Liver (tissue), 9 donors: Measurements from ENCODE around the gene ALS2CL. TPM values are rescaled to one million over a fixed set of nuclear protein-coding genes. Genes with fewer than 3 reads are reported as not detected.

Source experiments
- DNase-seq: peaks from one replicate; pipeline ENCODE4 v3.0.0-alpha.2; 2017; ENCODE audit warnings: low spot score
- H3K27ac ChIP-seq, 2 donors: one replicate each; pipeline ENCODE4 v1.7.0; 2013; ENCODE audit warnings: inconsistent platforms in 2 of 2, low read length in 2 of 2, control low read depth in 1 of 2, low read depth in 1 of 2, mild to moderate bottlenecking in 1 of 2
- H3K27me3 ChIP-seq, 4 donors: one replicate each; pipeline versions ENCODE4 v1.6.1 to v1.7.0; 2013; ENCODE audit warnings: low read length in 3 of 4, inconsistent platforms in 1 of 4, mild to moderate bottlenecking in 1 of 4, moderate library complexity in 1 of 4; ENCODE audit not compliant: control insufficient read depth in 4 of 4, insufficient read depth in 4 of 4
- H3K36me3 ChIP-seq, 4 donors: one replicate each; pipeline versions ENCODE4 v1.6.1 to v1.7.0; 2013; ENCODE audit warnings: low read length in 3 of 4, mild to moderate bottlenecking in 3 of 4, low read depth in 1 of 4, moderate library complexity in 1 of 4; ENCODE audit not compliant: control insufficient read depth in 4 of 4, insufficient read depth in 3 of 4
- H3K4me1 ChIP-seq, 4 donors: one replicate each; pipeline versions ENCODE4 v1.6.1 to v1.7.0; 2013; ENCODE audit warnings: low read length in 3 of 4, mild to moderate bottlenecking in 3 of 4, moderate library complexity in 1 of 4; ENCODE audit not compliant: control insufficient read depth in 4 of 4, insufficient read depth in 4 of 4
- H3K4me3 ChIP-seq, 3 donors: one replicate each; pipeline versions ENCODE4 v1.6.1 to v1.7.0; 2013; ENCODE audit warnings: low read length in 3 of 3, control low read depth in 1 of 3, low read depth in 1 of 3, mild to moderate bottlenecking in 1 of 3
- H3K9ac ChIP-seq, 2 donors: one replicate each; pipeline ENCODE4 v1.7.0; 2013; ENCODE audit warnings: low read length in 2 of 2, mild to moderate bottlenecking in 2 of 2, moderate library complexity in 2 of 2, control low read depth in 1 of 2, low read depth in 1 of 2
- H3K9me3 ChIP-seq, 4 donors: one replicate each; pipeline versions ENCODE4 v1.6.1 to v1.7.0; 2013; ENCODE audit warnings: low read length in 3 of 4; ENCODE audit not compliant: control insufficient read depth in 4 of 4
- EGR1 ChIP-seq, 2 donors: IDR thresholded peaks; 2 replicates each; pipeline ENCODE4 v1.6.1; 2016 to 2018; ENCODE audit warnings: antibody characterized with exemption in 2 of 2, low read depth in 2 of 2
- FOXA1 ChIP-seq: IDR thresholded peaks from 2 replicates; pipeline ENCODE4 v1.6.1; 2016; ENCODE audit warnings: antibody characterized with exemption
- GABPA ChIP-seq, 2 donors: IDR thresholded peaks in 1 of 2; conservative IDR thresholded peaks in 1 of 2; 2 replicates each; pipeline ENCODE4 v1.6.1; 2016; ENCODE audit warnings: antibody characterized with exemption in 2 of 2, mild to moderate bottlenecking in 1 of 2, moderate library complexity in 1 of 2
- HNF4A ChIP-seq, 2 donors: conservative IDR thresholded peaks; 2 replicates each; pipeline ENCODE4 v1.6.1; 2016; ENCODE audit warnings: antibody characterized with exemption in 2 of 2, mild to moderate bottlenecking in 2 of 2
- JUND ChIP-seq, 2 donors: IDR thresholded peaks; 2 replicates each; pipeline ENCODE4 v1.6.1; 2016; ENCODE audit warnings: antibody characterized with exemption in 2 of 2
- NR2F2 ChIP-seq: IDR thresholded peaks from 2 replicates; pipeline ENCODE4 v1.6.1; 2016; ENCODE audit warnings: antibody characterized with exemption
- RAD21 ChIP-seq, 2 donors: IDR thresholded peaks; 2 replicates each; pipeline ENCODE4 v1.6.1; 2016; ENCODE audit warnings: antibody characterized with exemption in 2 of 2, mild to moderate bottlenecking in 2 of 2
- REST ChIP-seq: IDR thresholded peaks from 2 replicates; pipeline ENCODE4 v1.6.1; 2016; ENCODE audit warnings: antibody characterized with exemption, mild to moderate bottlenecking
- RXRA ChIP-seq, 2 donors: IDR thresholded peaks; 2 replicates each; pipeline ENCODE4 v1.6.1; 2017 to 2018; ENCODE audit warnings: antibody characterized with exemption in 2 of 2, mild to moderate bottlenecking in 1 of 2
- SP1 ChIP-seq: IDR thresholded peaks from 2 replicates; pipeline ENCODE4 v1.6.1; 2018; ENCODE audit warnings: antibody characterized with exemption, mild to moderate bottlenecking
- TAF1 ChIP-seq: conservative IDR thresholded peaks from 2 replicates; pipeline ENCODE4 v1.6.1; 2016; ENCODE audit warnings: antibody characterized with exemption, mild to moderate bottlenecking
- YY1 ChIP-seq: IDR thresholded peaks from 2 replicates; pipeline ENCODE4 v1.6.1; 2016; ENCODE audit warnings: antibody characterized with exemption, mild to moderate bottlenecking
- ZBTB33 ChIP-seq: IDR thresholded peaks from 2 replicates; pipeline ENCODE4 v1.6.1; 2016; ENCODE audit warnings: antibody characterized with exemption
- WGBS: extraction: QIAGEN DNeasy Blood & Tissue Kit; methylation state at CpG from one replicate; pipeline ENCODE4 v1.1.7; 2013; 5-methylcytosine and 5-hydroxymethylcytosine counted together
- polyA plus RNA-seq, 2 donors: library from polyadenylated mRNA; stranded (reverse) in 1 of 2; unstranded in 1 of 2; fragments of 200-250 nt in 1 of 2; fragments of >200 nt in 1 of 2; fragmentation: Nextera tagmentation in 1 of 2; extraction: Ambion mirVana in 1 of 2; gene quantifications; one replicate each; pipeline versions ENCODE4 v1.2.1 to v1.2.3, GENCODE V29; 2013 to 2015
- total RNA-seq, 2 donors: library from RNA; depleted of rRNA; stranded (reverse); fragments of >200 nt; gene quantifications; one replicate each; pipeline ENCODE4 v1.2.3, GENCODE V29; 2014
- donor health status: healthy.
- donor health status: healthy.
- donor health status: healthy.
- donor health status: healthy.
- donor health status: healthy.

ALS2CL gene
- total and polyA plus RNA-seq, 4 donors = 0.51 to 22.9 (median 5.7) TPM

GRCh38 chr3:46699676-46700523, 6.4 kb upstream of the ALS2CL start:
- DNase-seq = no peak
- Histone ChIP-seq H3K27me3 (no peaks in the 10 kb centered on the region), H3K36me3 (no peaks in the 10 kb centered on the region), H3K27ac (peak overlapping the region; percentile 67 to 74), H3K9me3 (no peaks in the 10 kb centered on the region), H3K4me3 (no peak overlapping the region), H3K9ac (no peak overlapping the region), H3K4me1 (peaks cover 14 to 40% (median 29%) of the 10 kb centered on the region in 4 donors)
- 53% methylated on average over 8 of the region's 8 CpGs for WGBS
- no peak for TF ChIP-seq EGR1 (IDR thresholded peaks at IDR 0.05; ENCODE audit: low read depth in 2 of 2)
- no peak for TF ChIP-seq JUND (IDR thresholded peaks at IDR 0.05)
- peak; percentile 16 for TF ChIP-seq REST
- TF ChIP-seq GABPA (IDR thresholded peaks at IDR 0.05 in 1 of 2, conservative IDR thresholded peaks at IDR 0.05 in 1 of 2) = peak in 1 of 2 donors; percentile 63
- no peak for TF ChIP-seq TAF1
- peak; percentile 16 to 54 for TF ChIP-seq RAD21 (IDR thresholded peaks at IDR 0.05)
- peak; percentile 86 for TF ChIP-seq SP1
- TF ChIP-seq NR2F2 = peak; percentile 94
- TF ChIP-seq ZBTB33 = no peak
- peak; percentile 98 to 99 for TF ChIP-seq RXRA (IDR thresholded peaks at IDR 0.05)
- no peak for TF ChIP-seq YY1
- TF ChIP-seq FOXA1 = no peak
- peak; percentile 30 to 55 for TF ChIP-seq HNF4A (conservative IDR thresholded peaks at IDR 0.05)

- H3K9me3 ChIP-seq = no peaks in the 10 kb centered on the region
- peak overlapping the region in 1 of 2 donors; percentile 17 for H3K27ac ChIP-seq
- H3K4me1 ChIP-seq = peaks cover 20 to 66% (median 46%) of the 10 kb centered on the region in 4 donors
- DNase-seq = no peak
- 70% methylated on average over 4 of the region's 4 CpGs for WGBS
- TF ChIP-seq JUND (IDR thresholded peaks at IDR 0.05) (no peak), NR2F2 (peak; percentile 71), RXRA (IDR thresholded peaks at IDR 0.05) (peak in 1 of 2 donors; percentile 19), SP1 (peak; percentile 20), HNF4A (conservative IDR thresholded peaks at IDR 0.05) (no peak)
- H3K9ac ChIP-seq = no peak overlapping the region
- no peaks in the 10 kb centered on the region for H3K27me3 ChIP-seq
- H3K36me3 ChIP-seq = no peaks in the 10 kb centered on the region
- no peak overlapping the region for H3K4me3 ChIP-seq
Measured at GRCh38 chr3:46695962-46696894, 2.7 kb upstream of the ALS2CL start.
